Activated CD8-positive, alpha-beta memory T cell treated with anti-CD3 and anti-CD28 coated beads, Interleukin-2, amount 50 U/mL, for 4 hours (primary cell): ENCODE data around the gene IGSF6.
"Not testable (repeated sequence)": the region's sequence is repeated elsewhere in the genome, so short reads cannot be mapped to it uniquely, and the experiment has no call there.

Experiments used
- DNase-seq: peaks from one replicate; pipeline ENCODE4 v3.0.0-alpha.2; 2020

Gene IGSF6, protein sequence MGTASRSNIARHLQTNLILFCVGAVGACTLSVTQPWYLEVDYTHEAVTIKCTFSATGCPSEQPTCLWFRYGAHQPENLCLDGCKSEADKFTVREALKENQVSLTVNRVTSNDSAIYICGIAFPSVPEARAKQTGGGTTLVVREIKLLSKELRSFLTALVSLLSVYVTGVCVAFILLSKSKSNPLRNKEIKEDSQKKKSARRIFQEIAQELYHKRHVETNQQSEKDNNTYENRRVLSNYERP

DNA sequence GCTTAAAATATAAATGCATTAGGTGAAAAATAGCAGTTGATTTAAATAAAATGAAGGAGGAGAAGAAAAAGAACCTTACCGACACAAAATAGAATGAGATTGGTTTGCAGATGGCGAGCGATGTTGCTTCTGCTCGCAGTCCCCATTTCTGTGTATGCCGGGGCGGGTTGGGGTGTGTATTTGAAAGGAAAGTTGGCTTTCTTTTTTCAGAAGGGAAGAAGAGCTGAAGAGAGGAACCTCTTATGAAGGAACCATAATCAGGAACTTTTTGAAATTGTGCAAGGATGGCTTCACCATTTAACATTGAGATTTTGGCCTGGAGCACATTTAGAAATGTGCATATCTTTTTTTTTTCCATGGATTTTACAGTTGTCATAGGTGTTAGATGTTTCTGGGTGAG, at the start of gene IGSF6:
IGSF6 (minus strand) TSS at position 156 of the 400 bp plus-strand sequence; CDS start at position 146, 10 bp downstream.
- DNase-seq, result no peak

DNA sequence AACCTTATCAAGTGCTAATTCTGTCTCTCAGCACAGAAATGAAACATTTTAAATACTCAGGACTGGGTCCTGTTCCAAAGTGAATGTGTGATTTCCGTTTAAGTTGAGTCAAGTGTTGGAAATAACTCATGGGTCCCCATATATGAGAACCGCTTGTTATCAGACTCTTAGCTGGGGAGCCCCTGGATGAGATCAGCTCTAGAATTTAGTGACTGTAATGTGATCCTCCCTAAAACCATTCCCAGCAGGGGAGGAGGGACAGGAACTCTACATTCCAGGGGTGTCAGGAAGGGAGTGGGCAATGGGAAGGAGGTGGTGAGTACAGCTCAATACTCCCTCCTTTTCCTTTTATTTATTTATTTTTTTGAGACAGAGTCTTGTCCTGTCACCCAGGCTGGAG, 48.9 kb upstream of the IGSF6 start:
- no peak for DNase-seq

- no peak for DNase-seq
These were observed 46.0 kb upstream of the IGSF6 start for GRCh38 chr16:21698169-21699032.

- DNase-seq, result no peak
These were observed 44.6 kb upstream of the IGSF6 start for GRCh38 chr16:21697032-21697431.

GRCh38 chr16:21694609-21695008, 42.2 kb upstream of the IGSF6 start:
- DNase-seq, result no peak

DNA sequence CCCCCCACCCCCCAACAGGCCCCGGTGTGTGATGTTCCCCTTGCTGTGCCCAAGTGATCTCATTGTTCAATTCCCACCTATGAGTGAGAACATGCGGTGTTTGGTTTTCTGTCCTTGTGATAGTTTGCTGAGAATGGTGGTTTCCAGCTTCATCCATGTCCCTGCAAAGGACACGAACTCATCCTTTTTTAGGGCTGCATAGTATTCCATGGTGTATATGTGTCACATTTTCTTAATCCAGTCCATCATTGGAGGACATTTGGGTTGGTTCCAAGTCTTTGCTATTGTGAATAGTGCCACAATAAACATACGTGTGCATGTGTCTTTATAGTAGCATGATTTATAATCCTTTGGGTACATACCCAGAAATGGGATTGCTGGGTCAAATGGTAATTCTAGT, 38.6 kb upstream of the IGSF6 start:
- not testable (repeated sequence) for DNase-seq

DNA sequence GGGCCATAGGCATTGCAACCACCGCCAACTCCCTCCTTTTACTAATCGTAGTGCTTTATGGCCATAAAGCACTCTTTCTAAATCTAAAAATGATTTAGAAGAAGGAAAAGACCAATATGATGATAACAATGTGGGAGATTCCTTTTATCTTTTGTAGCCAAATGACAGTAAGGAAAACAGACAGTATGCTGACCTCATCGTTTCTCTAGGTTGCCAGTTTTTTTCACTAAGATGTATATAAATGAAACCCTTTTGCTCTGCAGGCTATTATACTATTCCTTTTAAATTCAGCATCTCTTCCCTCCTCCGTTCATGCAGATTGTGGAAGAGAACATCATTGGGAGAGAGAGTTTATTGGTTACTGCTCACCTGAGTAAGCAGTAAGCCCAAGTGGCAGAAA, 36.7 kb upstream of the IGSF6 start:
- no peak for DNase-seq

- DNase-seq, result no peak
These were observed 32.6 kb upstream of the IGSF6 start for GRCh38 chr16:21685034-21685455.

- DNase-seq, result peak; percentile 26
These were observed 31.8 kb upstream of the IGSF6 start for GRCh38 chr16:21684199-21684598.

GRCh38 chr16:21683184-21683583, 30.8 kb upstream of the IGSF6 start:
- no peak for DNase-seq

DNA sequence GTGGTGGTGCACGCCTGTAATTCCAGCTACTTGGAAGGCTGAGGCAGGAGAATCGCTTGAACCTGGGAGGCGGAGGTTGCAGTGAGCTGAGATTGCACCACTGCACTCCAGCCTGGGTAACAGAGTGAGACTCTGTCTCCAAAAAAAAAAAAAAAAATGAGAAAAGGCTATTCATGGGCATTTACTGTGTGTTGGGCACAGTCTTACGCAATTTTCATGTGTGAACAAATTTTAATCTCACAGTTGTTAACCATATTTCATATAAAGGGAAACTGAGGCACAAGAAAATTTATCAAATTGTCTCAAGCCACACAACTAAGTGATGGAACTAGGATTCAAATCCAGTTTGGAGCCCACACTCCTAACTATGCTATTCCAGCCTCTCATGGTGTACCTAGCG, 28.3 kb upstream of the IGSF6 start:
- not testable (repeated sequence) for DNase-seq

- not testable (repeated sequence) for DNase-seq
These were observed 22.0 kb upstream of the IGSF6 start for GRCh38 chr16:21674456-21674855.

GRCh38 chr16:21673469-21673868, 21.1 kb upstream of the IGSF6 start:
- DNase-seq, result no peak

GRCh38 chr16:21667575-21667974, 15.2 kb upstream of the IGSF6 start:
- no peak for DNase-seq

DNA sequence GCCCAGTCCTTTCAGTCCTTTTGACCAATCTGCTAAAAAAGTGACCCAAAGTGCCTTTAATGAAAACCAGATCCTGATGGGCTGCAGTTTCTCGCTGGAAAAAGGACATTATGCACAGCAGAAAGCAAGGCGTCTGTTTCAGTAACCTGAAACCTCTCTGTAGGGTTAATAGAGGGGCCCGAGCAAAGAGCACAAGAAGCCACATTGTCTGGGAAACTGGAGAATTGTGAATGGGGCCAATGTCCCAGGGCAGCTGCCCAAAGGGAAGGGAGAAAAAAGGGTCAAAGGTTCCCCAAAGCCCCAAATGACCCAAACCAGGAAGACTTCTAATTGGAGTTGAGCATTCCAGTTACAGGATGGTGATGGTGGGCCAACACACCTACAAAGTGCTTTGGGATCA, 14.4 kb upstream of the IGSF6 start:
- DNase-seq, result no peak

GRCh38 chr16:21664801-21665492, 12.5 kb upstream of the IGSF6 start:
- no peak for DNase-seq

- DNase-seq, result peak; percentile 30
These were observed 11.7 kb upstream of the IGSF6 start, which contains the start of gene OTOA for GRCh38 chr16:21663889-21664647. Gene OTOA, plus strand, starts transcription at chr16:21663968. Its CDS starts 14,547 bp downstream, at chr16:21678515.

DNA sequence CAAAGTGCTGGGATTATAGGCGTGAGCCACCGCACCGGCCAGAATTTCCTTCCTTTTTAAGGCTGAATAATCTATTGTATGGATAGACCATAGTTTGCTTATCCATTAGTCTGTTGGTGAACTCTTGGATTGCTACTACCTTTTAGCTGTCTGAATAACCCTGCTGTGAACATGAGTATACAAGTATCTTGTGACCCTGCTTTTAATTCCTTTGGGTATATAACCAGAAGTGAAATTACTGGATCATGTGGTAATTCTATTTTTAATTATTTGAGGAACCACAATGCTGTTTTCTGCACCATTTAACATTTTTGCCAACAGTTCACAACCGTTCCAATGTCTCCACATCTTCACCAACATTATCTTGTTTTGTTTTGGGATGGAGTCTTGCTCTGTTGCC, 6.7 kb upstream of the IGSF6 start:
- no peak for DNase-seq

GRCh38 chr16:21656795-21657768, 4.7 kb upstream of the IGSF6 start:
- DNase-seq, result no peak

DNA sequence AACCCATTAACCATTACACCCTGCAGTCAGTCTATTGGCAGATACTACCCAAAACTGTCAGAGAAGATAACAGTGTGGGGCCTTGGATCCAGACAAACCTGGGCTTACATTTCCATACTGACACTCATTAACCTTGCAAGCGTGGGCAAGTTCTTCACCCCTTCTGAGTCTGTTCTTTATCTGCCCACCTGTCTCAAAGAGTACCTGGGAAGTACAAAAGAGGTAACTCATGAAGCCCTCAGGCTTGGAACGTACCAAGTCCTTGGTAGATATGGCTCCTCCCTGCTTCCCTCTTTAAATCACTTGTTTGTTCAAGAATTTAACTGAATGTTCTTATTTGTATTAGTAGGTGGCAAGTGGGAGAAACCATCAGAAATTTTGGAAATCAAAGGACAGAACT, 2.5 kb upstream of the IGSF6 start:
- DNase-seq, result no peak

- DNase-seq, result no peak
These were observed 2.1 kb upstream of the IGSF6 start for GRCh38 chr16:21654466-21654865.

DNA sequence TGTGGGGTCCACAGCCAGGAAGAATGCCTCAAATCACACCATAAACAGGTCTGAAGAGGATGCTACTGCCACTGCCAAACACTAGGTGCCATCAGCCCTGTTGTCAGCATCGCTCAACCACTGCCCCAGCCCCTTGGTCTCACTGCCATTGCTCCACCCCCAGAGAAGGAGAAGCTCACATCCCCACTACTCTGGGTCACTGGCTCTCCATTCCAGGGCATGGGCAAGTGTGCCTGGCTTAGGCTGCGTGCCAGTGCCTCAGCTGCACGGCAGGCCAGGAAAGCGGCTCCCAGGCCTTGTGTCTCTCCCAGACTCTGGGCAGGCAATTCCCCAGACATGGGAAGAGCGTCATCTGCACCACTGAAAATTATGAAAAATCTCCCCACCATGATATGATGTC, 1.2 kb upstream of the IGSF6 start:
- DNase-seq, result no peak
